HG02870 (cell line): ENCODE data around the gene PLB1.
"Not testable (repeated sequence)": the region's sequence is repeated elsewhere in the genome, so short reads cannot be mapped to it uniquely, and the experiment has no call there.

Experiments
- ATAC-seq: cut with Tn5 transposase; IDR thresholded peaks from one replicate; pipeline ENCODE4 v1.9.1; 2021; ENCODE audit warnings: mild to moderate bottlenecking, moderate library complexity; ENCODE audit not compliant: unreplicated experiment

The PLB1 gene

GRCh38 chr2:28533044-28533680, 37.3 kb downstream of the PLB1 start:
- ATAC-seq: no peak

- no peak for ATAC-seq
These were observed 39.0 kb downstream of the PLB1 start for GRCh38 chr2:28534817-28535216.

GRCh38 chr2:28538134-28538533, 42.3 kb downstream of the PLB1 start:
- ATAC-seq: no peak

- ATAC-seq: no peak
These were observed 42.8 kb downstream of the PLB1 start for GRCh38 chr2:28538652-28539051.

GRCh38 chr2:28539118-28539541, 43.3 kb downstream of the PLB1 start:
- ATAC-seq: no peak

- no peak for ATAC-seq
These were observed 47.6 kb downstream of the PLB1 start for GRCh38 chr2:28543316-28544035.

- ATAC-seq: no peak
These were observed 48.1 kb downstream of the PLB1 start for GRCh38 chr2:28544036-28544346.

GRCh38 chr2:28544405-28544921, 48.6 kb downstream of the PLB1 start:
- ATAC-seq: no peak

- no peak for ATAC-seq
These were observed 49.2 kb downstream of the PLB1 start for GRCh38 chr2:28544922-28545589.

- no peak for ATAC-seq
These were observed 49.8 kb downstream of the PLB1 start for GRCh38 chr2:28545590-28546200.

GRCh38 chr2:28546242-28546641, 50.4 kb downstream of the PLB1 start:
- no peak for ATAC-seq

GRCh38 chr2:28547223-28547860, 51.5 kb downstream of the PLB1 start:
- ATAC-seq: no peak

GRCh38 chr2:28547906-28548600, 52.2 kb downstream of the PLB1 start:
- ATAC-seq: no peak

GRCh38 chr2:28550345-28550744, 54.5 kb downstream of the PLB1 start:
- ATAC-seq: not testable (repeated sequence)

GRCh38 chr2:28552045-28552823, 56.4 kb downstream of the PLB1 start:
- ATAC-seq: no peak

GRCh38 chr2:28556303-28556702, 60.4 kb downstream of the PLB1 start:
- ATAC-seq: no peak

GRCh38 chr2:28557389-28558131, 61.7 kb downstream of the PLB1 start:
- no peak for ATAC-seq

GRCh38 chr2:28558158-28558820, 62.4 kb downstream of the PLB1 start:
- no peak for ATAC-seq
